Measurements from ENCODE around the gene STK32B. TPM values are rescaled to one million over a fixed set of nuclear protein-coding genes. Genes with fewer than 3 reads are reported as not detected.

Gene STK32B
- total and polyA plus RNA-seq, 4 donors: 0.02 to 0.28 (median 0.08) TPM; not detected in 1

- H3K9ac ChIP-seq (ENCODE audit: low read depth in 1 of 2, low read length in 2 of 2): no peak overlapping the region
- peaks cover 0 to 10% (median 0%) of the 10 kb centered on the region in 4 donors for H3K27me3 ChIP-seq (ENCODE audit: control insufficient read depth in 4 of 4, insufficient read depth in 4 of 4, low read length in 3 of 4)
- peaks cover 0 to 3% (median 0%) of the 10 kb centered on the region in 4 donors for H3K9me3 ChIP-seq (ENCODE audit: control insufficient read depth in 4 of 4, low read length in 3 of 4)
- no peak for TF ChIP-seq GABPA (IDR thresholded peaks at IDR 0.05 in 1 of 2, conservative IDR thresholded peaks at IDR 0.05 in 1 of 2)
- TF ChIP-seq HNF4A (conservative IDR thresholded peaks at IDR 0.05): no peak
- no peak for TF ChIP-seq EGR1 (IDR thresholded peaks at IDR 0.05; ENCODE audit: low read depth in 2 of 2)
- no peak for TF ChIP-seq REST (IDR thresholded peaks at IDR 0.05)
- no peak for TF ChIP-seq TAF1 (conservative IDR thresholded peaks at IDR 0.05)
- no peak for TF ChIP-seq FOXA1 (IDR thresholded peaks at IDR 0.05)
- no peak for TF ChIP-seq JUND (IDR thresholded peaks at IDR 0.05)
- no peak for TF ChIP-seq MAX (IDR thresholded peaks at IDR 0.05)
- no peak for TF ChIP-seq RXRA (IDR thresholded peaks at IDR 0.05)
- no peak for TF ChIP-seq RAD21 (IDR thresholded peaks at IDR 0.05)
- no peak for DNase-seq (ENCODE audit: low spot score)
- WGBS: 60% methylated on average over 1 of the region's 1 CpG
- no peak overlapping the region for H3K27ac ChIP-seq (ENCODE audit: low read depth in 1 of 2, low read length in 2 of 2)
- no peak overlapping the region for H3K4me3 ChIP-seq (ENCODE audit: low read depth in 1 of 3, low read length in 3 of 3)
- no peaks in the 10 kb centered on the region for H3K4me1 ChIP-seq (ENCODE audit: control insufficient read depth in 4 of 4, insufficient read depth in 4 of 4, low read length in 3 of 4)
- no peaks in the 10 kb centered on the region for H3K36me3 ChIP-seq (ENCODE audit: control insufficient read depth in 4 of 4, insufficient read depth in 3 of 4, low read depth in 1 of 4, low read length in 3 of 4)
Measured at GRCh38 chr4:5232549-5232948, 181.3 kb downstream of the STK32B start.

GRCh38 chr4:5237086-5237660 is 185.9 kb downstream of the STK32B start:
- no peaks in the 10 kb centered on the region for H3K36me3 ChIP-seq (ENCODE audit: control insufficient read depth in 4 of 4, insufficient read depth in 3 of 4, low read depth in 1 of 4, low read length in 3 of 4)
- whole genome bisulfite sequencing: 67% methylated on average over 3 of the region's 3 CpGs
- no peak overlapping the region for H3K9ac ChIP-seq (ENCODE audit: low read depth in 1 of 2, low read length in 2 of 2)
- no peaks in the 10 kb centered on the region for H3K4me1 ChIP-seq (ENCODE audit: control insufficient read depth in 4 of 4, insufficient read depth in 4 of 4, low read length in 3 of 4)
- H3K9me3 ChIP-seq (ENCODE audit: control insufficient read depth in 4 of 4, low read length in 3 of 4): peaks cover 0 to 3% (median 0%) of the 10 kb centered on the region in 4 donors
- peaks cover 0 to 7% (median 0%) of the 10 kb centered on the region in 4 donors for H3K27me3 ChIP-seq (ENCODE audit: control insufficient read depth in 4 of 4, insufficient read depth in 4 of 4, low read length in 3 of 4)
- no peak overlapping the region for H3K27ac ChIP-seq (ENCODE audit: low read depth in 1 of 2, low read length in 2 of 2)
- TF ChIP-seq CTCF (IDR thresholded peaks at IDR 0.05; ENCODE audit: low read depth, low read length, missing input control): no peak
- TF ChIP-seq HNF4A (conservative IDR thresholded peaks at IDR 0.05): no peak
- no peak for TF ChIP-seq FOXA2 (IDR thresholded peaks at IDR 0.05)
- TF ChIP-seq REST (IDR thresholded peaks at IDR 0.05): no peak
- no peak for TF ChIP-seq ZBTB33 (IDR thresholded peaks at IDR 0.05)
- TF ChIP-seq GABPA (IDR thresholded peaks at IDR 0.05 in 1 of 2, conservative IDR thresholded peaks at IDR 0.05 in 1 of 2): no peak
- no peak for TF ChIP-seq HNF4G (IDR thresholded peaks at IDR 0.05)
- no peak for TF ChIP-seq NR2F2 (IDR thresholded peaks at IDR 0.05)
- no peak for TF ChIP-seq RXRA (IDR thresholded peaks at IDR 0.05)
- no peak for TF ChIP-seq YY1 (IDR thresholded peaks at IDR 0.05)
- TF ChIP-seq EGR1 (IDR thresholded peaks at IDR 0.05; ENCODE audit: low read depth in 2 of 2): no peak
- no peak for TF ChIP-seq JUND (IDR thresholded peaks at IDR 0.05)
- no peak for TF ChIP-seq SP1 (IDR thresholded peaks at IDR 0.05)
- no peak for TF ChIP-seq ATF3 (IDR thresholded peaks at IDR 0.05)
- no peak for TF ChIP-seq MAX (IDR thresholded peaks at IDR 0.05)
- no peak for TF ChIP-seq FOXA1 (IDR thresholded peaks at IDR 0.05)
- TF ChIP-seq TAF1 (conservative IDR thresholded peaks at IDR 0.05): no peak
- no peak for TF ChIP-seq RAD21 (IDR thresholded peaks at IDR 0.05)
- no peak for DNase-seq (ENCODE audit: low spot score)
- no peak overlapping the region for H3K4me3 ChIP-seq (ENCODE audit: low read depth in 1 of 3, low read length in 3 of 3)

Measured in liver (tissue), 9 donors.